GM21381 (cell line): Measurements from ENCODE around the gene SLC4A11.

Experiments
- ATAC-seq: cut with Tn5 transposase; IDR thresholded peaks from one replicate; pipeline ENCODE4 v1.9.1; 2021; ENCODE audit warnings: mild to moderate bottlenecking, moderate library complexity; ENCODE audit not compliant: unreplicated experiment

The SLC4A11 gene

GRCh38 chr20:3177746-3178485, 61.1 kb downstream of the SLC4A11 start:
- no peak for ATAC-seq
